ENCODE data around the gene TBC1D22A.

- no peak for TF ChIP-seq EZH2 (IDR thresholded peaks at IDR 0.05; ENCODE audit: borderline replicate concordance)
- no peak for TF ChIP-seq EZH2phosphoT487 (IDR thresholded peaks at IDR 0.05; ENCODE audit: low read depth, severe bottlenecking, unreplicated experiment)
Observed at GRCh38 chr22:47155131-47155885, 392.9 kb downstream of the TBC1D22A start.
